ENCODE data around the gene FLNA.
"Not testable (repeated sequence)": the region's sequence is repeated elsewhere in the genome, so short reads cannot be mapped to it uniquely, and the experiment has no call there.

FLNA gene

DNA sequence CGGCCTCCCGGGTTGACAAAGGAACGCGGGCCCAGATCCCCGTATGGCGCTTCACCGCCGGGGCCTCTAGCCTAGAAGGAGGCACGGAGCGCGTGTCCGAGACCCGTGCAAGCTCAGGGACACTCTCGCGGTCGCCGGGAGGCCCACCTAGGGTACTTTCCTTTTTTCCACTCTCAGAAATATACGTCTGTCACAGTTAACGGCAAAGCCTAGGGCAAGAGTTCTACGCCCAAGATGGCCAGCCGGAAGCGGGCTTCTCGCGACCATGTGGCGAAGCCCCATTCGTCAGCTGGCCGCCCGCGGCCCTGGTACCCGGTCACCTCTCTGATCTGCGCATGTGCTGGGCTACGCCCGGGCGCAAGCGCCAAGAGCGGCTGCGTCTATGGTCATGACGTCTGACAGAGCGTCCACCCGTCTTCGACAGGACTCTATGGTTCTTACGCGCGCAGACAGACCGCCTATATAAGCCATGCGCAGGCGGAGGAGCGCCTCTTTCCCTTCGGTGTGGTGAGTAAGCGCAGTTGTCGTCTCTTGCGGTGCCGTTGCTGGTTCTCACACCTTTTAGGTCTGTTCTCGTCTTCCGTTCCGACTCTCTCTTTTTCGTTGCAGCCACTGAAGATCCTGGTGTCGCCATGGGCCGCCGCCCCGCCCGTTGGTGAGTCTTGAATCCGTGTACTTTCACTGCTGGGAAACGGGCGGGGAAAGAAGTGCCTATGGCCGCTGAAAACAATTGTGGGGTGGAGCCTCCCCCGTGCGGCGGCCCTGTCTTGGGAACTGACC is 23.6 kb upstream of the FLNA start, which contains the start of gene RPL10:
Gene RPL10 (plus strand): TSS at position 490 of the 780 bp plus-strand sequence. CDS start 143 bp downstream, at position 633.
- peak; percentile 85 for DNase-seq

GRCh38 chrX:154396973-154397887 is 22.8 kb upstream of the FLNA start:
- DNase-seq, result no peak

DNA sequence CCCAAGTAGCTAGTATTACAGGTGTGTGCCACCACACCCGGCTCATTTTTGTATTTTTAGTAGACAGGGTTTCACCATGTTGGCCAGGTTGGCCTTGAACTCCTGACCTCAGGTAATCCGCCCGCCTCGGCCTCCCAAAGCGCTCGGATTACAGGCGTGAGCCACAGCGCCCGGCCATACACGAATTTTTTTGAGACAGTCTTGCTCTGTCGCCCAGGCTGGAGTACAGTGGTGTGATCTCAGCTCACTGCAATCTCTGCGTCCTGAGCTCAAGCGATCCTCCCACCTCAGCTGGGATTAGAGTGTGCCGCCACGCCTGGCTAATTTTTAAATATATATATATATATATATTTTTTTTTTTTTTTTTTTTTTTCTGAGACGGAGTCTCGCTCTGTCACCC is 21.9 kb upstream of the FLNA start:
- not testable (repeated sequence) for DNase-seq

DNA sequence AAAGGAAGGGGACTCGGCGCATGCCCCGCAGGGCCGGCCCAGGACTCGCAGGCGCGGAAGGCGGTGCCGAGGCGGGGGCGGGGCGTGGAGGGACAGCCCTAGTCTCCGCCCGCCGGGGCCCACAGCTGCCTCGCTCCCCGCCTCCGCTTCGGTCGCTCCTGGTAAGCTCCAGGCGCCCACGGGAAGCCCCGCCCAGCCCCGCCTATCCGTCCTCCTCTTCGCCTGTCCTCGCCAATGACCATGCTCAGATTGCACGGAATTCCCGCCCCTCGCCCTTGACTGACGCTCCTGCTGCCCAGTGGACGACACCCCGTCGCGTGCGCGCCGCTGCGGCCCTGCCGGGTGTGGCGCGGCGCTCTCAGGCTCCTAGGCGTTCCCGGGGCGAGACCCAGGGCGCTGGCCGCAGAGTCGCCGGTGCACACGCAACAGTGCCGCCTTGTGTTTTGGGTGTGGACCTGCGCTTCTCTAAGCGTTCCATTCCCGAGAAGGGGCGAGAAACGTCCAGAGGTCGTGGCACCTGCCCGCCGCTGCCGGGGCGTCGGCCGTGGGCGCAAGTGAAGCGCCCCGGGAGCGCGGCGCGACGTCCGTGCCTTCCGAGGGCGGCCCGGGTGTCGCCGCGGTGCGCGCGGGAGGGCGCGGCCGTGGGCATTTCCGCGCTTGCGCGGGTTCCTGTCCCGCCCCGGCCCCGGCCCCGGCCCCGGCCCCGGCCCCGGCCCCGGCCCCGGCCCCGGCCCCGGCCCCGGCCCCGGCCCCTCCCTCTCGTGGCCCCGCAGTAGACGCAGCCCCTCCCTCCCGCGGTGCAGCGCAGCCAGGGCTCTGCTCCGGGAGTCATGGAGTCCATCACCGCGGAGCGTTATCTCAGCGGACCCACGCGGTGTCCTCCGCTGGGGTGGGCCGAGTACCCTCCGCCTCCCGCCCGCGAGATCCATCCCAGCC is 15.6 kb upstream of the FLNA start:
- DNase-seq, result not testable (repeated sequence)

DNA sequence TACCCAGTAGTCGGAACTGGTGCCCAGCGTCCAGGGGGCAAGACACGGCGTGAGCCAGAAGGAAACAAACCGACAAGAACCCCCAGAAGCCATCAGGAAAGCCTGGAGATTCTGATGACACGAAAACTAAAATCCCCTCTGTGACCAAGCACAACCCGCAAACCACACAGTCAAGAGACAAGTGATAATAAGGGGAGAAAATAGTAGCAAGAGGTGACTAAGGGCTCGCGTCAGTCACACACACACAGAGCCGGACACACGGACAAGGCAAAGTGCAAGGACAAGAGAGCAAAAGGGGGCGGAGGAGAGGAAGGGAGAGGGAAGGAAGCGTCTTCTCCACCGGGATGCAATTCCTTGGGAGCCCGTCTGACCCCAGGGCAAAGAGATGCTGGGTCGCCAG is 14.2 kb upstream of the FLNA start:
- not testable (repeated sequence) for DNase-seq

GRCh38 chrX:154388094-154388493 is 13.7 kb upstream of the FLNA start:
- not testable (repeated sequence) for DNase-seq

- DNase-seq, result no peak
These were observed 10.0 kb upstream of the FLNA start for GRCh38 chrX:154384284-154384892.

DNA sequence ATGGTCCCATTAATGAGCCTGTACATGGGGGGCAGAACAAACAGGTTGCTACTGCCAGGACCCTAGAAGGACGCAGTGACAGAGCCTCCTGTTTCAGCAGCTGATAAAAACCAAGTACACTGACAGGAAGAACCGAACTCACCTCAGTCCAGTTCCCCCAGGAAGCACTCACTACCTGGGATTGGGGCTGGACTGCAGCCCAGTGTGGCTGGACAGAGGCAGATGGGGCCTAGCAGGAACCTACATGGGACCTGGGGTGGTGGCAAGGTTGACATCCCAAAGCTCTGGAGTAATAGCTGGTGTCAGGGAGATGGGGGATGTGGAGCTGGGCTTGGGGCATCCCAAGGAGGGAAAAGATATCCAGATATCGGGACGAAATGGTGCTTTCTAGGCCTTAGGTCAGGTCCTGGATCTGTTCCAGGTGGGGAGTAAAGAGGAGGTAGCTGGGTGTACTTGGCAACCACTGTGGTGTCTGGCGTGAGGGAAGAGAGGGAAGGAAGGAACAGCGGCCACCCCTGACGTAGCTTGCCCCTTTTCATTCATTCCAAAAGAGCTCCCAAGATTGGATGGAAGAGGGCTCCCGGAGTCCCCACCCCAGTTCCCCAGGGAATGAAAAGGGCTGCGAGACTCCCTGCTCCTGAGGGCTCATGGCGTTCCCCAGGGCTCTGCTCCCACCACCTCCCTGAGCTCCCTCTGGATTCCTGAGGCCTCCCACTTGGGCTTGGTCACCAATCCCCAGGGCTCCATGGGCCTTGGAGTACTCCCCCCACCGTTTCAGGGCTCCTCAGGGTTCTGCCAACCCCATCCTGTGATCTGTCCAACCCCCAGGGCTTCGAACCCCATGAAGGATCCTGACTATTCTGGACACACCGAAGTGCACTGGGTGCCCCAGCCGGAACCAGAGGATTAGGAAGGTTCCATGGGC is 9.2 kb upstream of the FLNA start:
- DNase-seq, result no peak

DNA sequence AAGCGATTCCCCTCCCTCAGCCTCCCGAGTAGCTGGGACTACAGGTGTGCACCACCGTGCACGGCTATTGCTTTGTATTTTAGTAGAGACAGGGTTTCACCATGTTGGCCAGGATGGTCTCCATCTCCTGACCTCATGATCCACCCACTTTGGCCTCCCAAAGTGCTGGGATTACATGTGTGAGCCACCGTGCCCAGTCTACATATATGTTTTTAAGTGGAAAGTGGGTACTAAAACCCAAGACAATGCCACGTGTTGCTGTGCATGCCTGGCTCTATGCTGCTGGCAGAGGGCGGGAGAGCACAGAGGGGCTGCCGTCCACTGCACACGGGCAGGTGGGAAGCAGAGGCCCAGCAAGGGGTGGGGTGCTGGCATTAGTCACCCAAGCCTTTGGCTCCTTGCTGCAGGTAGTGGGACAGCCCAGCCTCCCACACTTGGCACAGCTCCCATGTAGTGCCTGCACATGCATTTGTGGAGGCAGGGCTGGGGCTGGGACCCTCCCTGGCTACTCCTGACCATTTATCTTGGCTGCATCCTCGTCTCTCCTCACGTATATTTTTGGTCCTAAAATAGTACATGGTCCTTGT is 8.1 kb upstream of the FLNA start:
- no peak for DNase-seq

GRCh38 chrX:154381271-154381670 is 6.8 kb upstream of the FLNA start:
- no peak for DNase-seq

DNA sequence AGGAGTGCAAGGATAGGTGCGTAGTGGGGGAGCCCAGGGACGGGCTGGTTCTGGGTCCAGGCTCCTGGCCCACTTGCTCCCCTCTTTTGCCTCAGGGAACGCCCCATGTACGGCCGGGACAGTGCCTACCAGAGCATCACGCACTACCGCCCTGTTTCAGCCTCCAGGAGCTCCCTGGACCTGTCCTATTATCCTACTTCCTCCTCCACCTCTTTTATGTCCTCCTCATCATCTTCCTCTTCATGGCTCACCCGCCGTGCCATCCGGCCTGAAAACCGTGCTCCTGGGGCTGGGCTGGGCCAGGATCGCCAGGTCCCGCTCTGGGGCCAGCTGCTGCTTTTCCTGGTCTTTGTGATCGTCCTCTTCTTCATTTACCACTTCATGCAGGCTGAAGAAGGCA is 6.4 kb upstream of the FLNA start:
- no peak for DNase-seq

DNA sequence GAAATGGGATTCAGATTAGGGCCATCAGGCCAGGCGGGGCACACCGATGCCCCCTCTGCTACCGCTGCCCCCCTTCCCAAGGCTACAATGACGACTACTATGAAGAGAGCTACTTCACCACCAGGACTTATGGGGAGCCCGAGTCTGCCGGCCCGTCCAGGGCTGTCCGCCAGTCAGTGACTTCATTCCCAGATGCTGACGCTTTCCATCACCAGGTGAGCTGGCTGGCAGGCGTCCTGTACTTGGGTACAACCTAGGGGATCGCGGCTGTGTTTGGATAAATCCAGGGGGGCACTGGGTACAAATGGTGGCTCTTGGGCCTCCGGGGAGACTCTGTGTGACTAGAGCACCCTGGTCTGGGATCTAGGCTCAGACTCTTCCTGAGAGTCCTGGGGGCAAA is 5.7 kb upstream of the FLNA start:
- DNase-seq, result no peak

DNA sequence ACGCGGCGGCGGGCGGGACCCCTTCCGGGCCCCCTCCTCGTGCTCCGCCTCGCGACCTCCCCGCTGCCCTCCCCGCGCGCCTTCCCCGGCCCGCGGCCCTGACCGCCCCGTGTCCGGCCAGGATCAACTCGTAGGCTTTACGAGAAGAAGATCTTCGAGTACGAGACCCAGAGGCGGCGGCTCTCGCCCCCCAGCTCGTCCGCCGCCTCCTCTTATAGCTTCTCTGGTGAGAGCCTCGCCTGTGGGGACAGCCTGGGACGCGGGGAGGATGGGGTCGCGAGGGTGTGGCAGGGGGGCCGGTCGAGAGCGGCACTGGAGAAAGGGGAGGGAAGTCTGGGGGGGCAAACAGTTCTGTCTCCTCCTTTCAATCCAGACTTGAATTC is 5.1 kb upstream of the FLNA start:
- DNase-seq, result no peak

DNA sequence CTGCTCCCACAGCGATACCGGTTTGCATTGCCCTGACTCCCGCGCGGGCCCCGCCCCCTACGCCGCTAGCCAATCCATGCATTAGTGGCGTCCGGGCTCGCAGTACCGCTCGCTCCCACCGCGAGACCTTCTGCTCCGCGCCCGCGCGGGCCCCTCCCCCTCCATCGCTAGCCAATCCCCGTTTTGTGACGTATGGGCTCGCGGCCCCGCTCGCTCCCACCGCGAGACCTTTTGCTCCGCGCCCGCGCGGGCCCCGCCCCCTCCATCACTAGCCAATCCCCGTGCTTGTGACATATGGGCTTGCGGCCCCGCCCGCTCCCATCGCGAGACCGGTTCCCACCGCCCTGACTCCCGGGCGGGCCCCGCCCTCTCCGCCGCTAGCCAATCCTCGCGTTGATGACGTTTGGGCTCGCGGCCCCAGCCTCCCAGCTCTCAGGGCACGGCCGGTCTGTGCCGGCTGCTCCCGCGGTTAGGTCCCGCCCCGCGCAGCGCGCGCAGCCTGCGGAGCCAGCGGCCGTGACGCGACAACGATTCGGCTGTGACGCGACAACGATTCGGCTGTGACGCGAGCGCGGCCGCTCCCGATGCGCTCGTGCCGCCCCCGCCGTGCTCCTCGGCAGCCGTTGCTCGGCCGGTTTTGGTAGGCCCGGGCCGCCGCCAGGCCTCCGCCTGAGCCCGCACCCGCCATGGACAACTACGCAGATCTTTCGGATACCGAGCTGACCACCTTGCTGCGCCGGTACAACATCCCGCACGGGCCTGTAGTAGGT is 4.5 kb upstream of the FLNA start, which contains the start of gene EMD:
Gene EMD (plus strand): TSS at position 497 of the 770 bp plus-strand sequence. CDS start 190 bp downstream, at position 687.
- DNase-seq, result peak; percentile 95

- DNase-seq, result no peak
These were observed 3.8 kb upstream of the FLNA start for GRCh38 chrX:154378059-154378798.

- DNase-seq, result no peak
These were observed 2.3 kb upstream of the FLNA start for GRCh38 chrX:154376774-154377173.

DNA sequence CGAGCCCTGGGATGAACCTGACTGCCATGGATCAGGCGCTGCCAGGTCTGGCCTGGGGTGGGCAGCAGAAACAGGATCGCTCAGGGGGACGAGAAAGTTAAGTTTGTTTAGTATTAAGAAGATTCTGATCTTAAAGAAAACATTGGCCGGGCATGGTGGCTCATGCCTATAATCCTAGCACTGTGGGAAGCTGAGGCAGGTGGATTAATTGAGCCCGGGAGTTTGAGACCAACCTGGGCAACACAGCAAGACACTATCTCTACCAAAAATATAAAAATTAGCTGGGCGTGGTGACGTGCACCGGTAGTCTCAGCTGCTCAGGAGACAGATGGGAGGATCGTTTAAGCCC is 696 bp upstream of the FLNA start:
- DNase-seq, result no peak

DNA sequence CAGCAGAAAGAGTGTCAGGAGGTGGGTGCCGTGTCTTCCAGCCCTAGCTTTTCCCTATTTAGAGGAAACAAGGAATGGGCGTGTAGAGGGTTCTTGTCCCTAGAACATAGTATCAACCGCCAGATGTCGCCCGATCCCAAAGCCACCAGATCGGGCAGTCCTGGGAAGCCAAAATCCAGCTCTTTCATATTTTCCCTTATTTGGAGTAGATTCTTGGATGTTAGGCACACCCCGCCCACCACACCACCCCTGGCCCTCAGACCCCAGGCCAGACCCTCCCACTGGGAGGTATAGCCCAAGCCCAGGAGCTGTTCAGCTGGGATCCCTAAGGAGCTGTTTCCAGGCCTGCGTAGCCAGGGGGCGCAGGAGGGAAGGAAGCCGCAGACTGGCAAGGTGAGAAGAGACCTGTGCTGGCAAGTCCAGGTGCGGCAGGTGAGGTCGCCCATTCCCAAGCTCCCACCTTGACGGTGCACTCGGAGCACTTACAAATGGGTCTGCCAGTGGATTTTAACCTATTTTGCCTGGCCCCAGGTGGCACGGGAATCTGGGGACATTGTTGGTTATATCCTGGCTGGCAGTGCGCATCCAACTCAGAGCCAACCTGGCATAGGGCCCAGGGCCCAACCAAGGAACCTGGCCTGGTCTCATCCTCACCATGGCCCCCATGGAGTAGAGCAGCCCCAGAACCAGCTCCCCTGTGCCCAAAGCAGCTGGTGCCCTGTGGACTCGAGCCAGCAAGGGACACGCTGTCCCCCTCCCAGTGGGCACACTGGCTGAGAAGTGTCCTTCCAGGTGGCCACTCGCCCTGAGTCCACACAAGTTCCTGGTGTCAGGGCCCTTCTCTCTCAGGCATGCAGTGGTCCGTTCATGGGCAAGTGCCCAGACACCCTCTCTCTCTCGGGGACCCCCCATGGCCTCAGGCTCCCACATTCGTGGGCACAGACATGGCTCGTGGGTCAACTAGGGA is 811 bp downstream of the FLNA start:
- DNase-seq, result no peak
